Raji (cell line): Measurements from ENCODE around the gene TMEM86A.

Source experiments
- POLR2A ChIP-seq: IDR thresholded peaks from 2 replicates; pipeline ENCODE4 v1.6.1; 2011; ENCODE audit warnings: low read depth, low read length, control low read depth; ENCODE audit not compliant: insufficient read depth

TMEM86A gene

DNA sequence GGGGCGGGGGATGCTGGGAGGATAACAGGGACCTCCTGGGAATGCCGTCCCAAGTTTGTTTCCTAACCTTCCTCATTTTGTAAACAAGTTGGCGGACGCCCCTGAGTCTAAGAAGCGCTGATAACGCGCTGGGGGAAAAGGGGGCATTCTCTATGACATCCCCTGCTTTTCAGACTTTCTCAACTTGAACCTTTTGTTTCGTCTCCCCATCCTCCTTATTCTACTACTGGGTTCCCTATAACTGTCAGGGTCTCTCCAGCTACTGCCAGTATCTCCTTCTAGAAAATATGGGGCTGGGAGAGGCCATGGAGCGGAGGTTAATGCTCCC, 654 bp downstream of the TMEM86A start:
- TF ChIP-seq POLR2A, result no peak

DNA sequence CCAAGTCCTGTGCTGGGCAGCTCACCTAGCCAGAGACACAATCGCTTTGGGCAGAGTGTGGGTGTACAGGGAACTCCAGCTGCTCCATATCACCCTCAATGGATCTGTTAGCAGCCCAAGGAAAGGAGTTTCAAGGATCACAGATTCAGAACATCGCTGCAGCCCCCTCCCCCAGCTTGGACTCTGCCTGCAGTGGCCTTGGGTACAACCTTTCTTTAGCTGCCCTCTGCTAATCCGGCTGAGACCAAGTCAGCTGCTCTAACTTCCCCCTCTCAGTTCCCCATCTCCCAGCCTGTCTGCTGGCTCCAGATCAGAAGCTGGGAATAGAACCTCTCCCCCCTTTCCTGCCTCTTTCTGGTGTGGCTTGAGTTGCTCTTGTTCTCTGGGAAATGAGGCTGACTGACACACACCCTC, 1.3 kb downstream of the TMEM86A start:
- TF ChIP-seq POLR2A, result no peak

DNA sequence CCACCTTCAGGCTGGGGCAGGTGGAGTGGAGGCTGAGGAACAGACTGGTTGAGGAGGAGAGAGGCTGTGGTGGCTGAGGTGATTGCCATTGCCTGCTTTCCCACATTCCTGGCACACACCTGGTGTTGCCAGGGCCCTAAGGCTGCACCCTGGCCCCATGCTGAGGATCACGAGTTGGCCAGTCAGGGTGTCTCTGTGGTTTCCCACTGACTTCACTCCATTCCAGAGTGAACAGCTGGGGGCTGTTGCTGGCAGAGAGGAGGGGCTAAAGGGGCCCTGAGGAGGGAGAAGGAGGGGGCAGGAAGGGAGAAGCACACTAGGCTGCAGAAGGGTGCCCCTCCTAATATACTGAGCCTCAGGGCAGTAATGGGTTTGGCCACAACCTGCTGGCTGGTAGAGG, 1.8 kb downstream of the TMEM86A start:
- TF ChIP-seq POLR2A, result no peak

DNA sequence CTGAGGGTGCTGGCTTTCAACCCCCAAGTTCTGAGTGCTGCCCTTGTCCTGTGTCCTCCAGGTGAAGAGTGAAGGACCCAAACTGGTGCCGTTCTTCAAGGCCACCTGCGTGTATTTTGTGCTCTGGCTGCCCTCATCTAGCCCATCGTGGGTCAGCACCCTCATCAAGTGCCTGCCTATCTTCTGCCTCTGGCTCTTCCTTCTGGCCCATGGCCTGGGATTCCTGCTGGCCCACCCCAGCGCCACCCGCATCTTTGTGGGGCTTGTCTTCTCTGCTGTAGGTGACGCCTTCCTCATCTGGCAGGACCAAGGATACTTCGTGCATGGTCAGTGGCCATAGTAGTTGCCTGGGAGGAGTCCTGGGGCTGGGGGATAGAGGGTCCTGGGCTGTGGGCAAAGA, 2.3 kb downstream of the TMEM86A start:
- TF ChIP-seq POLR2A, result no peak

DNA sequence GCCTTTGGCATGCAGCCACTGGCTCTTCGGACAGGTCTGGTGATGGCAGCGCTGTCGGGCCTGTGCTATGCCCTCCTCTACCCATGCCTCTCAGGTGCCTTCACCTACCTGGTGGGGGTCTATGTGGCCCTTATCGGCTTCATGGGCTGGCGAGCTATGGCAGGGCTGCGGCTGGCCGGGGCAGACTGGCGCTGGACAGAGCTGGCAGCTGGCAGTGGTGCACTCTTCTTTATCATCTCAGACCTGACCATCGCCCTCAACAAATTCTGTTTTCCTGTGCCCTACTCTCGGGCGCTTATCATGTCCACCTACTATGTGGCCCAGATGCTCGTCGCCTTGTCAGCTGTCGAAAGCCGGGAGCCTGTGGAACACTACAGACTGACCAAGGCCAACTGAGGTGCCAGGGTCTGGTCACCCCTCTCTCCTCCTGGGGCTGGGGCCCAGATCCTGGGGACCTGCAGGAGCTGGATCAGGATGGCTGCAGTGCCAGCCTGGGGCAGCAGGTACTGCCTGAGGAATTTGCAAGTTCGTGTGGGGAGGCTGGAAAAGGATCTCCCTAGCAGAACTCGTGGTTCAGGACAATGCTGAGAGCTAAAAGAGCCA, 3.1 kb downstream of the TMEM86A start:
- no peak for TF ChIP-seq POLR2A

DNA sequence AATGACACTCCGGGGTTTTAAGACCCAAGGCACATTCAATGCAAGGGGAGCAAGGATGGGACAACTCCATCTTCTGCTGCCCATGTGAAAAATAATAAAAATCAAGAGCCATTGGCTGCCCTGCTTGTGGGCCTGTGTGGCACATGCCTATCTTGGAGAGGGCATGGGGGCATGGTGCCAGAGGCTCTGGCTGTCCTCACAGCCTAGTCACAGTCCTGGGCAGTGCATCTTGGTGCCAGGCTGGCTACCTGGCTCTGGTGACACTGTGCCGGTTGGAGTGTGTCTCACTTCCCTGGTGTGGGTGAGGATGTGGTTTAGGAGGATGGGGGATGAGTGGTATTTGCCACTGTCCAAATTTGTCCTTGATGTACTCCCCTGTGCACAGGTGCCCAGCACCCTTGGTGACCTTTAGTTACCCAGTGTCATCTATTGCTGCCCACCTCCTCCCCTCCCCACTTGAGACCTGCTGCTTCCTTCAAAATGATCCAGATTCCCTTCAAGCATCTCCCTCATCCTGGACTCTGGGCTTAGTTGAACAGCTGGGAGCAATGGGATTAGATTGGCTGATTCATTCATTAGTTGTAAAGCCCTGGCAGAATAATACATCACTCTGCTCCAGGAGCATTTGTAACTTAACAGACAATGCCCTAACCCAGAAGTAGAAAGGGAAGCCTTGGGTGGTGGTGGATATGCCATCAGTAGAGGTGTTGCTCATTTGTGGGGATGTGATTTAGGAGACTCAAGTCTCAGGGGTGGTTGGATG, 4.6 kb downstream of the TMEM86A start:
- no peak for TF ChIP-seq POLR2A

DNA sequence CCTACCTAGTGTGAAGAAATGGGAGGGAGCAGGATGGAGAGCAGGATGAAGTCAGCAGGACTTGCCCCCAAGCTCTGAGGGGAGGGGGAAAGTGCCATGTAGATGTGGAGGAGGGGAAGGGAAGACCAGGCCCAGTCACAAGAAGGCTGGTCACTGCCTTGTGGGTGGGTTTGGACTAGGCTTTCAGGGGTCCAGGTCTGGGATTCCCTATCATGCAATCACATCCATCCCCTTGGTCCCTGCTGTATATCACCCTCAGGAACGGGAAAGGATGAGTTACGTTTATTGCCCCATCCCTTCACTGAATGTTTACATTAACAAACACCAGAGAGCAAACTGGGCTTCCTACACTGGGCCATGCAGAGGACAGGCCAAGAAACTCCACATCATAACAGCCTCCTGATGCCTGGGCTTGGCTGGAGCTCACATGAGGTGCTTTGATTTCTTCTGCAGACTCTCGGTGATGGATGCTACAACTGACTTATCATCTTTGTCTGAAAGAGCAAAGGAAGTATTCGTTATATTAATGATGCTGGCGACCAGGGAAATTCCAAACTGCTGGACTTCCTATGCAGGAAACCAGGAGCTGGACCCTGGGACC, 5.6 kb downstream of the TMEM86A start:
- TF ChIP-seq POLR2A, result no peak

DNA sequence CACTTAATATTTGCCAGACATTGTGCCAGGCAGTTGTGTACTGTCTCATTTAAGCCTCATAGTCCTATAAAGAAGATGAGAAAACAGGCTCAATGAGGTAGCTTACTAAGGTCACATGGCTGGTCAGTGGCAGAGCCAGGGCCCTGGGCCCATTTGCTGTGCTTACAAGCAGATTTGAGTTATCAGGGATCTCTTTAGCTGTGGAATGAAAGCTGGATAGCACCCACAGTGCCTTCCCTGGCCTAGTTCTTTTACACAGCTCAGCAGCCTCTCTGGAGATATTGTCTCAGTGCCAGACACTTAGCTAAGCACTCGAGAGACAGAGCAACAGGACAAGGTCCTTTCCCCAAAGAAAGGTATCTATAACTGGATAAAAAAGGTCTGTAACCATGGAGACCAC, 6.1 kb downstream of the TMEM86A start:
- TF ChIP-seq POLR2A, result no peak

DNA sequence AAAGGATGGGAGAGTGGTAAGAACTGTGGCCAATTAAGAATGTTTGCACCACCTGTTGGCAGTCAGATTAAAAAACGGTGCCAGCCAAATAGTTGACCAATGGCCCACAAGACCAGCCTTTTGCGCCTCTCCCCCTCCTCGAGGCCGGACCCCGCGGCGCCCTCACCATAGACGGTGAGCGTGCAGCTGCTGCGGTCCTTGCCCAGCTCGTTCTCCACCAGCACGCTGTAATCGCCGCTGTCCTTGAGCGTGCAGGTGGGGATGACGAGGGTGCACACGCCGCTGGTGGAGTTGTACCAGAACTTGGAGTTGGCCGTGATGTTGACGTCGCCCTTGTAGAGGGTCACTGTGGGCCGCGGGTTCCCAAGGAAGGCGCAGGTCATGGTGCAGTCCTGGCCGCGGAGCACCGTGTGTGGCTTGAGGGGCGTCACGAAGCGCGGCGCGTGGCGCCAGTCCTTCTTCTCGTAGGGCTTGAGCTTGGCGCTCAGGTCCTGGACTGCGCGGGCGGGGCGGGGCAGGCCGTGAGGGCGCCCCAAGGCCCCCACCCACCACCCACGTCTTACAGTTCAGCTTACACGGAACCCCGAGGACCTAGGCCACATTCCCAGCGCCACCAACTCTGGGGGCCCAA, 7.2 kb downstream of the TMEM86A start:
- no peak for TF ChIP-seq POLR2A

DNA sequence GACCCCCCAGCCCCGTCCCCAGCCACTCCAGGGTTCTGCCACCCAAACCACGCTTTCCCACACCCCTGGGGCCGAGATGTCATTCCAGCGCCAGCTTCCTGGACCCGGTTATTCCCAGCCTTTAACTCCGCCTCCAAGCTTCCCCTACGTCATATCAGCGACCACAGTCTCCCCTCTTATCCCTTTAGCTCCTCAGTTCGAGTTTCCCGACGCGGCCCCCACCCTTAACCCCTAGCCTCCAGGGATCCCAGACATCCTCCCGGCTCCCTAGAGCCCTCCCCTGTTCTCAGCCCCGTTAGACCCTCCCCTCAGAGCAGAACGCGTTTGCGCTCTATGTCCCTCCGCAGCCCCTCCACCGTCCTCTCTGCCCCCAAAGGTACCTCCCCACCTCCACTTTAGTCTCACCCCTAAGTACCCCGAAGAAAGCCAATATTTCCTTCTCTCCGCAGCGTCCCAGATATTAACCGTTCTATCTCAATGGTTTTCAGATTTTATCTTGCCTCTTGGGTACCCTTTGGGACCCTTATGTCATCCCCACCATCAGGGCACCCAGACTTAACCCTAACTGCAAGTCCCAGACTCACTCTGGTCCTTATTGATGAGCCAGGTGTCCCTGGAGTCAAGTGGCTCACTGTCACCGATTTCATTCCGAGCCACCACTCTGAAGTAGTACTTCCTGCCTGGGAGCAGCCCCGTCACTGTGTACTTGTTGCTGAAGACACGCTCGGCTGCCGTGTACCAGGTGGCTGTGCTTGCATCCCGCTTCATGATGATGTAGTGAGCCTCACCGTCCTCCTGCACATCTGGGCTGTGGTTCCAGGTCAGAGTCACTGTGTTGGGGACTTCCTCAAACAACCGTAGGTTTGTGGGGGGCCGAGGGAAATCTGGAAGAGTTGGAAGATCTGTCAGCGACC, 8.0 kb downstream of the TMEM86A start:
- TF ChIP-seq POLR2A, result no peak

DNA sequence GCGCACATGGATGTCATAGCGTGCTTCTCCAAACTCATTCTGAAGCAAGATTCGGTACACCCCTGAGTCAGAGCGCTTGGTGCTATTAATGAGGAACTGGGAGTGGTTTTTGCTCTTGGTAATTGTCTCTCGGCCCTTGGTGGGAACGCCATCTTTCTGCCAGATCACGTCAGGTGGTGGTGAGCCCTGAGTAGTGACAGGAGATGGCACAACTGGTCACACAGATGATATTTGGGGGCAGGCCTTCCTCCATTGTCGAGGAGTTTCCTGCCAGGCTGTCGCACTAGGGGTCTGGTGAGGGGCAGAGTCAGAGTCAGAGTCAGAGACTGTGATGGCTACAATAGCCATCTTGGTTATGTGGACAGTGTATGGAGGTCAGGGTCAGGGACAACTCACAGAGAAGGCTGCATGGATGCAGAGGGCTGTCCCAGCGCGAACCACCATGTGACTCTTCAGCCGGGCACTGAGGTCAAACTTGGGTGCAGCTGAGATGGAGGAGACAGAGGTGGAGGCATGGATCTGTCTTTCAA, 9.3 kb downstream of the TMEM86A start:
- TF ChIP-seq POLR2A, result no peak

DNA sequence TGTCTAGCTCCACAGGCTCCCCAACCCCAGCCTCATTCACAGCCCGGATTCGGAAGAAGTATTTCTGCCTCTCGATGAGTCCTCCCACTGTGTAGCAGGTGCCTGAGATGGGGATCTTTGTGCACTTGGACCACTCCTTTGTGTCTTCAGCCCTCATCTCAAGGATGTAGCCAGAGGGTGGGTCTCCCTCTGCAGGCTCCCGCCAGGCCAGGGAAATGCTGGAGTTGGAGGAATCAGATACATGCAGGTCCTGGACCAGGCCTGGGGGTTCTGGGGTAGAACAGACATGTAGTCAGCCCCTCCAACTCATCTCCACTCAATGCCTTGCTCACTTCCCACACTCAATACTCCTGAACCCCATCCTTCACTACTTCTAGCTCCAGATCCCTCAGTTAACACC, 10.8 kb downstream of the TMEM86A start:
- TF ChIP-seq POLR2A, result no peak

DNA sequence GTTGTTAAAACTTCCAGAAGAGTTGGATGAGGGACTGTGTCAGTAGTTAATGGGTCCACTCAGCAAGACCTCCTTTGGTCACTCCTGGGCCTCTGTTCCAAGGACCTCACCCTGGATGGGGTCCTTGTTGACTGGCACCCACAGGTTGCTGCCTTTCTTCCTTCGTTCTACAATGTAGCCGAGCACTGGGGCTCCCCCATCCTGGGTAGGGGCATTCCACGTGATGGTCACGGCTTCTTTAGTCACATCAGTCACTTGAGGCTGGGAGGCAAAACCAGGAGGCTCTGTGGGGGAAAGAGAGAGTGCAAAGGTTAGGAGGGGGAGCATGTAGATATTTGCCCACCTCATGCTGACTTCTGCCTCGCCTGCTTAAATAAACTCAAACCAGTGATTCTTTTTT, 12.0 kb downstream of the TMEM86A start:
- TF ChIP-seq POLR2A, result no peak

DNA sequence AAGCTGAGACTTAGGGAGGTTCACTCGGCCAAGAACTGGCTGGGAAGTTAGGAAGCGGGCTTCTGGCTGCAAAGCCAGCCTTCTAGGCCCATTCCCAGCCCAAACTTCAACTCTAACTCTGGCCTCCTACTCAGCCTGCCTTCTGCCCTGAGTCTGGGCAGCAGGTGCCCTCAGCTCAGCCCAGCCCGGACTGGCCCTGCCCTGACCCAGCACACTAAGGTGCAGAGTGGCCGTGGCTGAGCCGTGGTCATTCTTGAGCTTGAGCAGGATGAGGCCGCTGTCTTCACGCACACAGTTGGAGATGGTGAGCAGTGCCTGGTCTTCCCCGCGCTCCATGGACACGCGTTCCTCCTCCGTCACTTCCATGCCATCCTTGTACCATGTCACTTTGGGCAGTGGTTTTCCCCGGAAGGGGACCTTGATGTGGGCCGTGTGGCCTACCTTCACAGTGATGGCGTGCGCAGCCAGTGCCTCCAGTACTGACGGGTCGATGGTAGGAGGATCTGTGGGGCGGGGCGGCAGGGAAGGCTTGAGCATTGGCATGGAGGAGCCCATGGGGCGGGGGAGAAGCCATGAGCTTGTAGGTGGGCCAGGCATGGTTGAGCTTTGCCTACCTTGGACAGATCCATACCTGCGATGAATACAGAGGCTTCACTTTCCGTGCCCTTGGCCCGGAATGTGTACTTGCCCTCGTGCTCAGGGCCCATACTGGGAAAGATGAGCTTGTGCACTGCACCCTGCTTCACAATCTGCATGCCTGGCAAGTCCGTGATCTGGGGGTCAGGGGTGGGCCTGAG, 15.3 kb downstream of the TMEM86A start:
- no peak for TF ChIP-seq POLR2A
